WTC11 (cell line): ENCODE results near the gene EMILIN3. TPM values are rescaled to one million over a fixed set of nuclear protein-coding genes. Genes with fewer than 3 reads are reported as not detected.

Source experiments
- ATAC-seq: fragments of 200-7000 bp; cut with Tn5 transposase; 2 replicates; pipeline ENCODE4 v1.10.0; 2021; ENCODE audit warnings: mild to moderate bottlenecking, moderate library complexity
- CTCF ChIA-PET: fragments of 300-600 bp; sonication (Branson Sonifier 250); formaldehyde crosslinking; loops from one replicate; lab custom pipeline; 2021; ENCODE audit warnings: antibody characterized with exemption; lab: Charles Lee
- POLR2A ChIA-PET: fragments of 350-600 bp; sonication (Branson Sonifier 250); formaldehyde crosslinking; loops from one replicate; lab custom pipeline; 2021; ENCODE audit warnings: antibody characterized with exemption; lab: Charles Lee
- DNase-seq: peaks from one replicate; pipeline ENCODE4 v3.0.0; 2021; ENCODE audit warnings: low spot score
- H3K27ac Mint-ChIP-seq: 2 replicates; pipeline ENCODE4 v1.8.0; 2021; ENCODE audit warnings: mixed read lengths
- H3K27me3 Mint-ChIP-seq: 2 replicates; pipeline ENCODE4 v1.8.0; 2021; ENCODE audit warnings: low read depth, mild to moderate bottlenecking, moderate library complexity, mixed read lengths
- H3K36me3 Mint-ChIP-seq: 2 replicates; pipeline ENCODE4 v1.8.0; 2021; ENCODE audit warnings: mixed read lengths
- H3K4me1 Mint-ChIP-seq: 2 replicates; pipeline ENCODE4 v1.8.0; 2022; ENCODE audit warnings: mixed read lengths
- H3K4me3 Mint-ChIP-seq: 2 replicates; pipeline ENCODE4 v1.8.0; 2021; ENCODE audit warnings: mild to moderate bottlenecking, moderate library complexity, mixed read lengths
- H3K9me3 Mint-ChIP-seq: 2 replicates; pipeline ENCODE4 v1.8.0; 2021; ENCODE audit warnings: mixed read lengths
- ATF1 ChIP-seq: sonication (generic); formaldehyde crosslinking; IDR thresholded peaks from 2 replicates; pipeline ENCODE4 v1.8.1; 2023; ENCODE audit warnings: mild to moderate bottlenecking, moderate library complexity, missing genetic modification reagents
- CBFB ChIP-seq: sonication (generic); formaldehyde crosslinking; IDR thresholded peaks from 2 replicates; pipeline ENCODE4 v1.8.1; 2022; ENCODE audit warnings: mild to moderate bottlenecking, low read depth, missing genetic modification reagents
- ELF4 ChIP-seq: sonication (generic); formaldehyde crosslinking; IDR thresholded peaks from 2 replicates; pipeline ENCODE4 v1.8.1; 2022; ENCODE audit warnings: low read depth, mild to moderate bottlenecking, moderate library complexity, missing genetic modification reagents
- EMX1 ChIP-seq: fragments of 250-450 bp; sonication (Bioruptor Pico); IDR thresholded peaks from 2 replicates; pipeline ENCODE4 v1.8.0; 2021; ENCODE audit warnings: mild to moderate bottlenecking
- ERG ChIP-seq: fragments of 250-450 bp; sonication (Bioruptor Pico); IDR thresholded peaks from 2 replicates; pipeline ENCODE4 v1.8.0; 2021; ENCODE audit warnings: mild to moderate bottlenecking
- ESRRA ChIP-seq: sonication (generic); formaldehyde crosslinking; IDR thresholded peaks from 2 replicates; pipeline ENCODE4 v1.8.1; 2022; ENCODE audit warnings: mild to moderate bottlenecking, missing genetic modification reagents, borderline replicate concordance
- ETV6 ChIP-seq: sonication (generic); formaldehyde crosslinking; IDR thresholded peaks from 2 replicates; pipeline ENCODE4 v1.8.1; 2022; ENCODE audit warnings: mild to moderate bottlenecking, missing genetic modification reagents
- IRF2 ChIP-seq: sonication (generic); formaldehyde crosslinking; IDR thresholded peaks from 2 replicates; pipeline ENCODE4 v1.8.0; 2022; ENCODE audit warnings: low read depth, missing genetic modification reagents, borderline replicate concordance
- JAZF1 ChIP-seq: fragments of 250-450 bp; sonication (Bioruptor Pico); IDR thresholded peaks from 2 replicates; pipeline ENCODE4 v1.9.0; 2021; ENCODE audit warnings: moderate library complexity, mild to moderate bottlenecking, inconsistent platforms
- JUN ChIP-seq: sonication (generic); formaldehyde crosslinking; IDR thresholded peaks from 2 replicates; pipeline ENCODE4 v1.8.0; 2023; ENCODE audit warnings: mild to moderate bottlenecking, missing genetic modification reagents
- NFE2L1 ChIP-seq: sonication (generic); formaldehyde crosslinking; IDR thresholded peaks from 2 replicates; pipeline ENCODE4 v1.8.1; 2023; ENCODE audit warnings: missing genetic modification reagents
- NFYB ChIP-seq: sonication (generic); formaldehyde crosslinking; conservative IDR thresholded peaks from 2 replicates; pipeline ENCODE4 v1.8.0; 2022; ENCODE audit warnings: low read depth, missing genetic modification reagents
- NR2C2 ChIP-seq: sonication (generic); formaldehyde crosslinking; IDR thresholded peaks from 2 replicates; pipeline ENCODE4 v1.8.0; 2022; ENCODE audit warnings: mild to moderate bottlenecking, missing genetic modification reagents
- SMAD3 ChIP-seq: sonication (generic); formaldehyde crosslinking; IDR thresholded peaks from 2 replicates; pipeline ENCODE4 v1.8.0; 2022; ENCODE audit warnings: missing genetic modification reagents, mild to moderate bottlenecking, borderline replicate concordance
- TEAD1 ChIP-seq: sonication (generic); formaldehyde crosslinking; IDR thresholded peaks from 2 replicates; pipeline ENCODE4 v1.8.0; 2022; ENCODE audit warnings: mild to moderate bottlenecking, missing genetic modification reagents
- ZBTB43 ChIP-seq: sonication (generic); formaldehyde crosslinking; IDR thresholded peaks from 2 replicates; pipeline ENCODE4 v1.8.1; 2023; ENCODE audit warnings: mild to moderate bottlenecking, missing genetic modification reagents
- ZMAT4 ChIP-seq: fragments of 250-450 bp; sonication (Bioruptor Pico); IDR thresholded peaks from 2 replicates; pipeline ENCODE4 v1.9.0; 2021; ENCODE audit warnings: mild to moderate bottlenecking
- ZNF121 ChIP-seq: sonication (generic); formaldehyde crosslinking; IDR thresholded peaks from 2 replicates; pipeline ENCODE4 v1.8.0; 2023; ENCODE audit warnings: missing genetic modification reagents
- ZNF263 ChIP-seq: sonication (generic); formaldehyde crosslinking; IDR thresholded peaks from 2 replicates; pipeline ENCODE4 v1.8.1; 2022; ENCODE audit warnings: low read depth, mild to moderate bottlenecking, moderate library complexity, missing genetic modification reagents
- ZNF281 ChIP-seq: sonication (generic); formaldehyde crosslinking; IDR thresholded peaks from 2 replicates; pipeline ENCODE4 v1.8.0; 2023; ENCODE audit warnings: mild to moderate bottlenecking, missing genetic modification reagents
- ZNF317 ChIP-seq: sonication (generic); formaldehyde crosslinking; IDR thresholded peaks from 2 replicates; pipeline ENCODE4 v1.8.1; 2023; ENCODE audit warnings: low read depth, mild to moderate bottlenecking, moderate library complexity, missing genetic modification reagents, borderline replicate concordance
- ZNF425 ChIP-seq: fragments of 250-450 bp; sonication (Bioruptor Pico); conservative IDR thresholded peaks from 2 replicates; pipeline ENCODE4 v1.9.0; 2021; ENCODE audit warnings: mild to moderate bottlenecking
- ZNF671 ChIP-seq: fragments of 250-450 bp; sonication (Bioruptor Pico); IDR thresholded peaks from 2 replicates; pipeline ENCODE4 v1.8.0; 2021; ENCODE audit warnings: mild to moderate bottlenecking
- total RNA-seq: library from RNA; stranded (reverse); gene quantifications from 3 replicates; pipeline ENCODE4 v1.2.3, GENCODE V29; 2021

Gene EMILIN3
- total RNA-seq, 1 experiment from 2014 or later = 5.5 TPM

- TF ChIP-seq NR2C2 (no peak), TEAD1 (no peak), SMAD3 (CRISPR knock-in tag) (no peak), ZNF281 (CRISPR knock-in tag) (no peak), ZNF121 (CRISPR knock-in tag) (no peak), EMX1 (no peak), ATF1 (no peak), NFE2L1 (no peak), IRF2 (CRISPR knock-in tag) (no peak), ZNF263 (CRISPR knock-in tag) (no peak), JUN (CRISPR knock-in tag) (no peak), ETV6 (CRISPR knock-in tag) (no peak)
- ATAC-seq (no peak), DNase-seq (no peak)
- CTCF ChIA-PET = no interaction called here
- POLR2A ChIA-PET = no interaction called here
- Mint-ChIP-seq H3K27me3 (peaks cover 2% of the 10 kb centered on the region), H3K9me3 (no peaks in the 10 kb centered on the region), H3K27ac (no peak overlapping the region), H3K4me3 (no peak overlapping the region), H3K36me3 (no peaks in the 10 kb centered on the region), H3K4me1 (peaks cover 9% of the 10 kb centered on the region; the same call in 1 of the 2 replicates)
These were observed 12.9 kb upstream of the EMILIN3 start for GRCh38 chr20:41379551-41379950.

- Mint-ChIP-seq H3K27ac (no peak overlapping the region), H3K36me3 (peaks cover 4% of the 10 kb centered on the region), H3K4me3 (no peak overlapping the region), H3K27me3 (peaks cover 3% of the 10 kb centered on the region), H3K4me1 (peaks cover 9% of the 10 kb centered on the region; the same call in 1 of the 2 replicates), H3K9me3 (peaks cover 9% of the 10 kb centered on the region)
- ChIA-PET POLR2A (no interaction called here), CTCF (interaction anchor here (1.2 kb wide), 1 partner anchor 204 kb away, joined by 3 read pairs; no protein-coding TSS in a partner anchor)
- DNase-seq (no peak), ATAC-seq (no peak)
- TF ChIP-seq ERG (CRISPR knock-in tag) = no peak
- no peak for TF ChIP-seq ZNF281 (CRISPR knock-in tag)
- no peak for TF ChIP-seq NFYB (CRISPR knock-in tag)
- TF ChIP-seq ZNF671 (CRISPR knock-in tag) = no peak
- no peak for TF ChIP-seq ZMAT4 (CRISPR knock-in tag)
- no peak for TF ChIP-seq ELF4
- TF ChIP-seq ZNF317 (CRISPR knock-in tag) = no peak
- no peak for TF ChIP-seq CBFB (CRISPR knock-in tag)
- TF ChIP-seq NR2C2 = no peak
- TF ChIP-seq ZBTB43 (CRISPR knock-in tag) = no peak
- no peak for TF ChIP-seq ZNF425 (CRISPR knock-in tag)
- TF ChIP-seq JAZF1 = no peak
- no peak for TF ChIP-seq ESRRA (CRISPR knock-in tag)
These were observed 10.7 kb upstream of the EMILIN3 start for GRCh38 chr20:41377275-41377674.
